IPS DF 4.7 (cell line): ENCODE measurements around the gene PJA2.
A peak's percentile ranks its signal among the peaks of the same experiment; 100 is the strongest.
"Not testable (repeated sequence)": the region's sequence is repeated elsewhere in the genome, so short reads cannot be mapped to it uniquely, and the experiment has no call there.

Source experiments
- DNase-seq: peaks from one replicate; pipeline ENCODE4 v3.0.0-alpha.2; 2013; ENCODE audit warnings: low spot score; ENCODE audit errors: extremely low read depth

PJA2 gene, protein sequence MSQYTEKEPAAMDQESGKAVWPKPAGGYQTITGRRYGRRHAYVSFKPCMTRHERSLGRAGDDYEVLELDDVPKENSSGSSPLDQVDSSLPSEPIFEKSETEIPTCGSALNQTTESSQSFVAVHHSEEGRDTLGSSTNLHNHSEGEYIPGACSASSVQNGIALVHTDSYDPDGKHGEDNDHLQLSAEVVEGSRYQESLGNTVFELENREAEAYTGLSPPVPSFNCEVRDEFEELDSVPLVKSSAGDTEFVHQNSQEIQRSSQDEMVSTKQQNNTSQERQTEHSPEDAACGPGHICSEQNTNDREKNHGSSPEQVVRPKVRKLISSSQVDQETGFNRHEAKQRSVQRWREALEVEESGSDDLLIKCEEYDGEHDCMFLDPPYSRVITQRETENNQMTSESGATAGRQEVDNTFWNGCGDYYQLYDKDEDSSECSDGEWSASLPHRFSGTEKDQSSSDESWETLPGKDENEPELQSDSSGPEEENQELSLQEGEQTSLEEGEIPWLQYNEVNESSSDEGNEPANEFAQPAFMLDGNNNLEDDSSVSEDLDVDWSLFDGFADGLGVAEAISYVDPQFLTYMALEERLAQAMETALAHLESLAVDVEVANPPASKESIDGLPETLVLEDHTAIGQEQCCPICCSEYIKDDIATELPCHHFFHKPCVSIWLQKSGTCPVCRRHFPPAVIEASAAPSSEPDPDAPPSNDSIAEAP

DNA sequence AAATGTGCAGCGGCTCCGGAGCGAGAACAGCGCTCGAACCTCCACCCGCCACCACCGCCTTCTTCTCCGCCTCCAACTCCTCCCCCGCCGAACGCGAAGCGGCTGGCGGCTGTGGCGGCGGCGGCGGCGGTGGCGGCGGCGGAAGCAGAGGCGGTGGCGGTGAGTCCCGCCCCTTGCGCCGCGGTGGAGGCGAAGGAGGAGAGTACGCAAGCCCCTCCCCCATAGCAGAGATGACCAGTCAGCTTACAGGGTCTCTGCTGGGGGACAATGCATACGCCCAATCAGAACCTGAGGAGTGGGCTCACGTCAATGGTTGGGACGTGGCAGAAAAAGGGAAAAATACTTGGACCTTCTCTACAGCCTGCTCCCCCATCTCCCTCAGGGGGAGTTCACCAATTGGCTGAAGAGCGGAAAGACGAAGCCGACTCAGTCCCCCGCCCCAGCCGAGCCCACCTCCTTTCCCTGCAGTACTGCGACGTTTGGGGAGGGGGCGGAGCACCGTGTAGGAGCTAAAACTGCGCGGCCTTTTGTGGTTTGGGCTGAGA lies at the start of gene PJA2:
PJA2 (minus strand) TSS at position 131 of the 545 bp plus-strand sequence. CDS start 26,541 bp downstream, outside the sequence.
- DNase-seq: peak; percentile 99

DNA sequence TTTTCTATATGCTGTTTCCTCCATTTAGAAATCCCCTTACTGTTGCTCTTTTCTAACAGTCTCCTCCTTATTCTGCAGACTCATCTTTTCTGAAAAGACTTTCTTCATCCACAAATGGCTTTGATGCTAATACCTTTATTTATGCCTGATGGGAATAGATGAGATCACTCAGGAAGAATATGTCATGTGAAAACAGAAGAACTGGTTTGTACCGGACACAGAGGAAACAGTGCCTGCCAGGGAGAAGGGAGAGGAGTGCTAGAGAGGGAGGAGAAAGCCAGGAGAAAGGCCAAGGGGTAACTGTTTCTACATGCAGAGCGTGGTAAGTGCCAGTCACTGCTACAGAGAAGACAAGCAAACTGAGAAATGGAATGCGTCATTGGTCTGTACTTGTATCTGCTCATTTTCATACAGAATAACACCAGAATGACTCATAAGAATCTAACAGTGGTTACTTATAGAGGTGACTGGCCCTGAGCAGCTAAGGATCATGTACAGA lies 45.9 kb upstream of the PJA2 start:
- DNase-seq: no peak

DNA sequence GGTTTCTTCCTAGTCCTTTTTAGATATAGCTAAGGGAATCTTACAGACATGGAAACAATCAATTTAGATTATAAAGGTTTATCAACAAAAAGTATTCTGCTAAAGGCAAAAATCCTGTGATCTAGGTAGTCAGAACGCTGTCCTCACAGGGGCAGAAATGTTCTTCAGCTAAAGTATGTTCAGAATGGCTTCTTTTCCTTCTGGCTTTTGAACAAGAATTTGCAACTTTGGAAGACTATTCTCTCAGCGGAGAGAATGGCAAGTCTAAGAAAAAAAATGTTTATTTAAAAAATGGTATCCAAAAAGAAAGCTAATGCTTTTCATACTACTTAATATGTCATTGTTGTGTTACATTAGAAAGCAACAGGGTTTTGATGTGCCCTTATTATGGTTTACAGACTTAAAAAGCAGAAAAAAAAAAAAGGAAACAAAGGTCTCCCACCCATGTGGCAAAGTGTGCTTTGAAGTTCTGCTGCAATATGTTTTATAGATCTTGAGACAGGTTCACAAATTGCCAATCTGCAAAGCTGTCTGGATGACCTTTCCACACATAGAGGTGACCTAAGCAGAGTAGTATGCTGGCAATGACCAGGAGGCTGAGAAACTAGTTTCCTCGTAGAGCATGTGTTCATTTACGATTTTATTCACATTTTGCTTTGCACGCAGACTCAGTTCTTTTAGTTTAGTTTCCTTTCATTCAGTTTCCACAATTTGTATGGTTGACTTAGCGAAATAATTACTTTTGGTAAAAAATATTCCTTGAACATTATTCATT lies 45.1 kb upstream of the PJA2 start:
- no peak for DNase-seq

DNA sequence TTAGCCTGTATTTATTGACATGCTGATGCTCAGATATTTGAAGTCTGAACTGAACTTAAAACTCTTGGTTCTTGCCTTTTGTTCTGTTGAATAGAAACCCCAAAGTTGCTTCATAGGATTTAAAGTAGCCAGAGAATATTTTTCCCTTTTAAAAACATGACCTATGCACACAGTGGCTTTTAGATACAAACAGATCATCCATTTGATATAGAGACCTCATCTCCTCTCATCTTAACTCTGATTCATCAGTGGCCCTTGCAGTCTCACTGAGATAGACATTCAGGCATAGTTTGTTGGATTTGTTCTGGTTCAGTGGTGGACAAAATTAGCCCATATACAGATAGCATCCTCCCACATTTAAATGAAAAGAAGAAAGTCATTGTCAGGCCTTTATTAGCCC lies 43.5 kb upstream of the PJA2 start:
- no peak for DNase-seq

DNA sequence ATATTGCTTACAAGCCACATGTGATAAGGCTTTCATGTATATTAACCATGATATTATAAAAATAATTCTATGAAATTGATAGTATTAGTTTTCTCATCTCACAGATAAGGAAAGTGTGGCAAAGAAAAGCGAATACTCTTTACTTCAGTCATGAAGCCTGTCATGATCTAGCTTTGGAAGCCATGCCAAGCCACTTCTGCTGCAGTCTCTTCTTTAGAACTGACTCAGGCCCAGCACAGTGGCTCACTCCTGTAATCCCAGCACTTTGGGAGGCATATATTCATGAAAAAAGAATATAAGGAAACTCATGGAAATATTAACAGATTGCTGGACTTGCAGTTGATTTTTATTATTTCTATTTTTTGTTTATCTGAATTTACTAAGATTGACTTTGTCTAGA lies 42.9 kb upstream of the PJA2 start:
- DNase-seq: no peak

DNA sequence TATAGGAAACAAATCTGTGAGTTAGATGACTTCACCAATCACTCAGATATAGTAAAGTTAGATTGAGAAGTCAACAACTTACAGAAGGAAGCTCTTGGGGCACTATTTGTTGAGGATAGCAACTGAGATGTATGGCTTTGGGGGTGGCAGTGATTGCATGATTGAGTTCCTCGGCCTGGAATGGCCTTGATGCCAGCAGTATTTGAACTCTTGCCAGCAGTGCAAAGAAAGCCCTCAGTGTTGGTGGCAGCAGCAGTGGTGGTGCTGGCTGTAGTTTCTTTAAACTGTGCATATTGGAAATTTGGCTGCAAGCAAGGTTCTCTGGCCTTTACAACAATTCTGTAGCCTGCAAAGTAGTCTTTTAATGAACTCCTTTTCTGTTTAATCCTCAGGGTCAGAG lies 41.4 kb upstream of the PJA2 start:
- DNase-seq: no peak

DNA sequence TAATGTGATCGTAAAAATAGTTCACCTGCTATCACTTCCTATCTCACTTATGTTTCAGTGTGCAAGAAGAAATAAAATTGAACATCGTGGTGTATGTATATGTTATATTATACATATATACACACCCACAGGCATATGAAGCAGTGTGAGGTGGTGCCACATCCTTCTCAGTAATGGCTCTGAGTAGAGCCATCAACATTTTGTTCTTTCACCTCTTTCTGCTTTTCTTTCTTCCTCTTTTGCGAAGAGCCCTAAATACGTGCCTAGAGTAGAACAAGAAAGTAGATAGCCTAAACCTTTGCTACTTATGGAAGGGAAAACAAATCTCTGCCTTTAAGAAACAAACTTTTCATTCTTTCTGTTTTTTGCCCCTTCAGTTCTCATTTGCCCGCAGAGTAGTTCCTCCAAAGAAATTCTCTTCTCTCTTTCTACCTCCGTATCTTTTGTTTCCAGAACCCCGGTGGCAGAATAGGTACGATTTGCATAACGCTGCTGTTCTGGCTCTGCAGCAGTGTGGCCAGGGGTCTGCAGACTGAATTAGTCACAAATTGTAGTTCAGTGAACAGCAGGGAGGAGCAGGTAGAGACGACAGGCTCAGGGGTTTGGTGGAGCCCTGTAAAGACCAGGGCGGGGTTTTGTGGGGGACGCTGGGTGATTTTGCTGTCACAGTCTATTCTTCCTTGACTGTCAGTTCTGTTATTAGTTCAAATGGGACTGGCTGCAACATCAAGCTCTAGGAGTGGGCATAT lies 40.5 kb upstream of the PJA2 start:
- no peak for DNase-seq

DNA sequence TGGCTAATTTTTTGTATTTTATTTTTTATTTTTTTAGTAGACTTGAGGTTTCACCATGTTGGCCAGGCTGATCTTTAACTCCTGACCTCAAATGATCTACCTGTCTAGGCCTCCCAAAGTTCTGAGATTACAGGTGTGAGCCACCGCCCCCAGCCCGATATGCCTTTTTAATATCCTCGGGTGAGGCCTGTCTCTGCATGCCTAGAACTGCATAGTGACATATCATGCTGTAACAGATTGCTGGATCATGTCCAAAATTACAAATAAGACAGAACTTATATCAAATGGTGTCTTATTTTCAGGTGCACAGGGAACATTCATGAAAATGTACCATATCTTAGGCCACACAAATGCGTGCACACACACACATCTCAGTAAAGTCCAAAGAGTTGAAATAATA lies 39.1 kb upstream of the PJA2 start:
- no peak for DNase-seq

DNA sequence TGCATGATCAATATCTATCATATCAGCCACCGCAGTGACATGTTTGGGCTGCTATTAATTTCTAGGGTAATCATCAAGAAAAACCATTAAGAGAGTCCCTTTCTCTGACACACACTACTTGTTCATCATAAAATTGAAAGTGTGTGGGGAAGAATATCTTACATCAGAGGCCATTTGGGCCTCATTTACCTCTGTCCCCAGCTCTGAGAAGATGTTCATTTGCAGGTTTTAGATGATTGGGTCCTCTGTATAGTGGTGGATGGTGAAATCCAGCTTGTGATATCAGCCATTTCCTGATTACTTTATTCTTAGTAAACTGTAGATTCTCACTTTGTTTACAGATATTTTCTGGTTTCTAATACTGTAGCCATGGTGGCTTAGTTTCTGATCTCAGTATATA lies 29.8 kb upstream of the PJA2 start:
- no peak for DNase-seq

DNA sequence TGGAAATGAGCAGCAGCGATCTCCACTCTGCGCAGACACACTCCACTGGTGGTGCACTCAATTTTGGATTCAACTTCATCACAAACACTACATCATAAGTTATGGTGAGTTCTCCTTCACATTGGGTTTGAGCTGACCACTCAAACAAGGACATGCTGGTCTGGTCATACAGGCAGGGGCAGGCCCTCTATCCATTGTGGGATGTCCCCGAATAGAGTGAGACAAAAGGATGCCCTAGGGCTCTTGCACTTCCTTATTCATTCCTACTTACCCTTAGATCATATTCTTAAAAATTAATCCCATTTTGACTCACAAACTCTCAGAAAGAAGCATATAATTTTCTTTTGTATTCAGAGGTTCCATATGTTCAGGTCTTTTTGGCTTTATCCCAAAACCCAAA lies 16.3 kb upstream of the PJA2 start:
- DNase-seq: no peak

DNA sequence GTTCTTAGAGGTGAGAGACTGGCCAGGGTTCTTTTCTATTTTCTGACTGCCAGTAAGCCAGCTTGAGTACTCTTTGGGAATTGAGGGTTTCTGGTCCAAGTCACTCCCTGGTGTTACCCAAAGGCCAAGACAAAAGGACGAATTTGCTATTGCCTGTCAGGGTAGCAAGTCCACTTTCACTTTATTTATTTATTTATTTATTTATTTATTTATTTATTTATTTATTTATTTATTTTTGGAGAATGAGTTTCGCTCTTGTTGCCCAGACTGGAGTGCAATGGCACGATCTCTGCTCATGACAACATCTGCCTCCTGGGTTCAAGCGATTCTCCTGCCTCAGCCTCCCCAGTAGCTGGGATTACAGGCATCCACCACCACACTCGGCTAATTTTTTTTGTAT lies 15.7 kb upstream of the PJA2 start:
- DNase-seq: not testable (repeated sequence)

DNA sequence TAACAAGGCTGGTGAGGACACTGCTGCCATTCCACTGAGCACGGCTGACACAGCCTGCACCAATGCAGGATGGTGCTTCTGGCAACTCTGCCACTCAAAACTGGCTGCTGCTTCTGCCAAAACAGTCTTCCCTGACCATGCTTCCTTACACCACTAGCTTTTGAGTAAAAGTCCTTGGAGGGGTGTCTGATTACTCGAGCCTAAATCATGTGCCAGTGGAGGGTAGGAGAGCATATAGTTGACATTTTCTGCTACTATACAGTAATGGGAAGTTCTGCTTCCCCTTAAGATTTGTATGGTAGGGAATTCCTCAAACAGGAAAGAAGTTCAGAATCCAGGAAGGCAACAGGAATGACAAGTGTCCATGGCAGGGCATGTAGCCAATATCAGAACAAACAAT lies 12.2 kb upstream of the PJA2 start:
- DNase-seq: no peak

DNA sequence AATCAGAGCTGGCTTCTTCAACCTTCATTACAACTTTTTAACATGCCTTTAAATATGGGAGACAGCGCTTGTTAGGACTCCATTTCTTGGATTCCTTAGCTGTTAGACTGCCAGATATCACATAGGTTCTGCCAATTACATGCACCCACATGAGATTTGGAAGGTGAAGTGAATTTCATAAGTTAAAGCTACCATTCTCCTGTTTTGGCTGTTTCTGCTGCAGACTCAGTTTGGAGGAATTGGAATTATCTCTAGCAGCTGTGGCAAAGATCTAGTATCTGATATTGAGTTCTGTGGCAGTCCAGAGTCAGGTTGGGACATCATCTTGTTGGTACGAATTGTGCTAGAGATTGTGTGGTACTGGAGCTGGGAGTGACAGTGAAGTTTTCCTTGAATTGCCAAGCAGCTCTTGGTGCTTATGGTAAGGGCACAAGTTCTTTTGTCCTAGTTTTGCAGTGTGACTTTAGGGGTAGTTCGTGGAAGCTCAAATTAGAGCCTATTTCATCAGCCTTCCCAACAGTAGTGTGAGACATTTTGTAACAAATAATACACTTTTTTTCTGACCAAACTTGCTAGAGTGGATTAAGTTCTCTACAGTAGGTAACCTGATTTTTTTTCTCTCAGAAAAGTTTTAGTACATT lies 9.1 kb upstream of the PJA2 start:
- DNase-seq: no peak

DNA sequence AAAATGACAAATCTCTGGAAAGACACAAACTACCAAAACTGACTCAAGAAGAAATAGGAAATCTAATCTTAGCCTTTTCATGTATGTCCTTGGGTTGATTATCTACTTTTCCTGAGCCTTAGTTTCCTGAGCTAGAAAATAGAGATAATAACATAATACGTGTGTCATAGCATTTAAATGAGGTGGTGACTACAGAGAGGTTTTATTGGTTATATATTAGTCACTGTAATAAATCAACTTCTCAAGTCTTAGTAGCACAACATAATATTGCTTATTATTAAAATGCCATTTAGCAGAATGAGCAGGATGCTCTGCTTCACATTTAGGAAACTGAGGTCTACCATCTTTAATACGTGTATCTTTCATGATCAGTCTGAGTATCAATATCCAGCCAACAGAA lies 7.1 kb upstream of the PJA2 start:
- DNase-seq: no peak

DNA sequence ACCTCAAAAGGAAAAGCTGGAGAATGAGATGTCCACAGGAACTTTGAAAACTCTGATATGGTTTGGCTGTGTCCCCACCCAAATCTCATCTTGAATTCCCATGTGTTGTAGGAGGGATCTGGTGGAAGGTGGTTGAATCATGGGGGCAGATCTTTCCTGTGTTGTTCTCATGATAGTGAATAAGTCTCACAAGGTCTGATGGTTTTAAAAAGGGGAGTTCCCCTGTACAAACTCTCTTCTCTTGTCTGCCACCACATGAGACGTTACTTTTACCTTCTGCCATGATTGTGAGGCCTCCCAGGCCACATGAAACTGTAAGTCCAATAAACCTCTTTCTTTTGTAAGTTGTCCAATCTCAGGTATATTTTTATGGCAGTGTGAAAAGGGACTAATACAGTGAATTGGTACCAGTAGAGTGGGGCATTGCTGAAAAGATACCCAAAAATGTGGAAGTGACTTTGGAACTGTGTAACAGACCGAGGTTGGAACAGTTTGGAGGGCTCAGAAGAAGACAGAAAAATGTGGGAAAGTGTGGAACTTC lies 4.2 kb upstream of the PJA2 start:
- not testable (repeated sequence) for DNase-seq

DNA sequence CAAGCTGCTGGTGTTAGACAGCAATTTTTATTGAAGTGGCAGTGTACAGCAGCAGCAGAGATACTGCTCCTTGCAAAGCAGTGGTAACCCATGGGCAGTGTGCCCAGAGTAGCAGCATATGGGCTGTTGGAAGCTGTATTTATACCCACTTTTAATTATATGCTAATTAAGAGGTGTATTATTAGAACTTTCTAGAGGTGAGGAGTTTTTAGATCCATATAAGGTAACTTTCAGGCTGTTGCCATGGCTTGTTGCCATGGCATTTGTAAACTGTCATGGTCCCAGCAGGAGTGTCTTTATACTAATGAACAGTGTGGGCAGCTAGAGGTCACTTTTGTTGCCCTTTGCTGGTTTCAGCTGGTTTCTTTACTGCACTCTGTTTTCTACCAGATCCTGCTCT lies 3.7 kb upstream of the PJA2 start:
- no peak for DNase-seq

DNA sequence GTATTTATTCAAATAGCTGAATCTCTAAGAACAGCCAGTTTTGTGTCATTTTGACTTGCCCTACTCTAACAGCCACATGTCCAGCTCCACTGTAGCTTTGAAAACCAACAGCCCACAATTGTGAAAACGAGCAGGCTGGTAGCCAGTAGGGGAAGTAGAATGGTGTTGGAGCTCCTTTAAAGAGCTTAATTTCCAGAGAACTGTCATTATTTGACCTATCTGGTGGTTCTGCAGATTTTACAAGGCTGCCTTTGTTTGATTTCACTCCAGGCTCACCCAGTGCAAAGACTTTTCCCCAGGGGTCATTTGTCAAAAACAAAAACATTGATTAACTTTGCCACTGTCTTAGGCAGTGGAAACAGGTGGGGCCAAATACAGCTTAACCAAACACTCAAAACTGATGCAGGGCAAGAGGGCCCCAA lies 3.2 kb upstream of the PJA2 start:
- no peak for DNase-seq

DNA sequence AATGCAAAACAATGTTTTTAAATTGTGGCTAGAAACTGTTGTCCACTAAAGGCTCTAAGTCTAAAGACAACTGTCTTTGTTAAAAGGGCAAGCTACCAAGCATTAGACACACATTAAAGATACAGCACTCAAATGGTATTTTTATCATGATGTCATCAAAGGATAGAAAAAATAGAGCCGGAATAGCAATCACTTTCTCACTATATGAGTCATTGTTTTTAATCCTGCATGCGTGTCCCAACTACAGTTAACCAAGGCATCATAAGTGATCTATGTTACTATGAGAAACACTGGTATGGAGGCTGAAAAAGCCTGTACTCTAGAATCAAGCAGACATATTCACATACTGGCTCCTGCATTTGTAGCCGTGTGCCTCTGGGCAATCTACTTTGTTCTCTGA lies 1.9 kb upstream of the PJA2 start:
- DNase-seq: no peak

DNA sequence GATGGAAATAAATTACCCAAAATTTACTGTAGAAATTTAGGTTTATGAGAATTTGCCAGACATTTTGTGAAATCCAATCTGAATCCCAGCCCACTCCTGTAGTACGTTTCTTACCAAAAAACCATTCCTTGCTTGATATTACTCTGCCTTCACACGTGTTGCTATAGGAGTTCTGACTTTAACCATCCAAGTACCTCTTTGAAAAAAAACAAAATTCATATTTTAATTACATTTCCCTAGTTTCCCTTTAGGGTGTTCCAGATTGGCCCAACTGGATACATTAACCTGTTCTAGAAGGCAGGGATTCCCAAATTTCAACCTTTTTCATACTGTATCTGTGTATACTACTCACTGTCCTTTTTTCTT lies 1.4 kb upstream of the PJA2 start:
- no peak for DNase-seq
